SK-N-SH (cell line): ENCODE results near the gene C1QTNF9B. TPM values are rescaled to one million over a fixed set of nuclear protein-coding genes. Genes with fewer than 3 reads are reported as not detected.
A peak's percentile ranks its signal among the peaks of the same experiment; 100 is the strongest.

Experiments
- CTCF ChIA-PET: fragments of 300-600, 350-600 bp; formaldehyde crosslinking; extraction: SDS; loops from one replicate; lab custom pipeline; 2021; lab: Yijun Ruan, JAX
- POLR2A ChIA-PET: fragments of 350-600 bp; sonication (Branson Sonifier 250); formaldehyde crosslinking; extraction: SDS; loops from one replicate; lab custom pipeline; 2020; ENCODE audit warnings: antibody characterized with exemption, inconsistent platforms; lab: Yijun Ruan, JAX
- DNase-seq: peaks from one replicate; pipeline ENCODE4 v3.0.0; 2012
- H2AFZ ChIP-seq: fragments of 200-600 bp; sonication (generic); 2 replicates; pipeline ENCODE4 v1.8.1; 2016; ENCODE audit warnings: antibody characterized with exemption, mild to moderate bottlenecking, low read depth
- H3F3A ChIP-seq: fragments of 200-600 bp; sonication (generic); replicated peaks from 2 replicates; pipeline ENCODE3; 2016; ENCODE audit warnings: antibody characterized with exemption, mild to moderate bottlenecking; ENCODE audit not compliant: insufficient read depth
- H3K27ac ChIP-seq, 2 experiments: fragments of 200-500 bp in 1 of 2; fragments of 200-600 bp in 1 of 2; sonication (Bioruptor generic) in 1 of 2; sonication (generic), shearing (Covaris generic) in 1 of 2; 2 replicates each; pipeline versions ENCODE4 v1.5.1 to v1.6.1; 2014 to 2016; ENCODE audit warnings: low read depth in 2 of 2, inconsistent platforms in 1 of 2, low read length in 1 of 2, mild to moderate bottlenecking in 1 of 2, mixed read lengths in 1 of 2
- H3K27me3 ChIP-seq: fragments of 200-600 bp; sonication (generic), shearing (Covaris generic); 2 replicates; pipeline ENCODE4 v1.6.1; 2016; ENCODE audit warnings: mixed run types; ENCODE audit not compliant: insufficient read depth
- H3K36me3 ChIP-seq, 2 experiments: fragments of 200-500 bp in 1 of 2; fragments of 200-600 bp in 1 of 2; sonication (Bioruptor generic) in 1 of 2; sonication (generic) in 1 of 2; replicated peaks in 1 of 2; 2 replicates each; pipeline versions ENCODE3 to v1.5.1; 2014 to 2016; ENCODE audit warnings: low read length in 1 of 2, mild to moderate bottlenecking in 1 of 2; ENCODE audit not compliant: insufficient read depth in 2 of 2, control insufficient read depth in 1 of 2
- H3K4me1 ChIP-seq, 2 experiments: fragments of 200-500 bp in 1 of 2; fragments of 200-600 bp in 1 of 2; sonication (Bioruptor generic) in 1 of 2; sonication (generic), shearing (Covaris generic) in 1 of 2; 2 replicates each; pipeline versions ENCODE4 v1.5.1 to v1.6.1; 2014 to 2016; ENCODE audit warnings: low read depth in 1 of 2, low read length in 1 of 2, mixed run types in 1 of 2; ENCODE audit not compliant: insufficient read depth in 2 of 2, control insufficient read depth in 1 of 2
- H3K4me2 ChIP-seq: fragments of 200-600 bp; sonication (generic), shearing (Covaris generic); 2 replicates; pipeline ENCODE4 v1.6.1; 2017; ENCODE audit warnings: mixed run types
- H3K4me3 ChIP-seq, 2 experiments: fragments of 200-500 bp in 1 of 2; fragments of 200-600 bp in 1 of 2; sonication (Bioruptor generic) in 1 of 2; sonication (generic), shearing (Covaris generic) in 1 of 2; 2 replicates each; pipeline versions ENCODE4 v1.5.1 to v1.8.1; 2014 to 2016; ENCODE audit warnings: low read depth in 2 of 2, inconsistent platforms in 1 of 2, low read length in 1 of 2, mild to moderate bottlenecking in 1 of 2, mixed read lengths in 1 of 2, moderate library complexity in 1 of 2
- H3K79me2 ChIP-seq: fragments of 200-600 bp; sonication (generic); 2 replicates; pipeline ENCODE4 v1.8.1; 2017; ENCODE audit warnings: mild to moderate bottlenecking; ENCODE audit not compliant: insufficient read depth
- H3K9ac ChIP-seq: fragments of 200-600 bp; sonication (generic); 2 replicates; pipeline ENCODE4 v1.6.1; 2017; ENCODE audit warnings: mixed run types
- H3K9me2 ChIP-seq: fragments of 200-600 bp; sonication (generic); 2 replicates; pipeline ENCODE4 v1.6.1; 2017; ENCODE audit warnings: mixed run types
- H3K9me3 ChIP-seq: fragments of 200-600 bp; sonication (generic); 2 replicates; pipeline ENCODE4 v1.6.1; 2017; ENCODE audit warnings: mixed run types, mild to moderate bottlenecking, moderate library complexity
- H4K20me1 ChIP-seq: fragments of 200-600 bp; sonication (generic); 2 replicates; pipeline ENCODE4 v1.6.1; 2017; ENCODE audit warnings: mild to moderate bottlenecking, mixed run types; ENCODE audit not compliant: insufficient read depth
- CHD2 ChIP-seq: fragments of 150-350 bp; IDR thresholded peaks from 2 replicates; pipeline ENCODE4 v1.6.1; 2018; ENCODE audit warnings: low read length; ENCODE audit not compliant: partially characterized antibody
- ELF1 ChIP-seq: IDR thresholded peaks from 2 replicates; pipeline ENCODE4 v1.4.0; 2012
- EZH2phosphoT487 ChIP-seq: fragments of 200-600 bp; sonication (generic); IDR thresholded peaks from 2 replicates; pipeline ENCODE4 v1.6.1; 2017; ENCODE audit warnings: low read depth, mixed run types, mild to moderate bottlenecking, antibody characterized with exemption, moderate library complexity, borderline replicate concordance
- FOSL2 ChIP-seq: IDR thresholded peaks from 2 replicates; pipeline ENCODE4 v1.4.0; 2012; ENCODE audit warnings: low read depth, mild to moderate bottlenecking, moderate library complexity, borderline replicate concordance
- FOXJ3 ChIP-seq: sonication (generic); formaldehyde crosslinking; IDR thresholded peaks from 2 replicates; pipeline ENCODE4 v1.5.1; 2020; ENCODE audit warnings: mild to moderate bottlenecking, missing genetic modification reagents
- FOXM1 ChIP-seq: IDR thresholded peaks from 2 replicates; pipeline ENCODE4 v1.4.0; 2012; ENCODE audit warnings: low read depth, mild to moderate bottlenecking
- GABPA ChIP-seq: IDR thresholded peaks from 2 replicates; pipeline ENCODE4 v1.4.0; 2012; ENCODE audit warnings: low read depth, mild to moderate bottlenecking
- JUND ChIP-seq: IDR thresholded peaks from 2 replicates; pipeline ENCODE4 v1.4.0; 2012
- MAX ChIP-seq: IDR thresholded peaks from 2 replicates; pipeline ENCODE4 v1.4.0; 2012; ENCODE audit warnings: low read depth
- NRF1 ChIP-seq: IDR thresholded peaks from 2 replicates; pipeline ENCODE4 v1.6.1; 2012; ENCODE audit warnings: low read depth, mild to moderate bottlenecking, low read length
- RFX5 ChIP-seq: IDR thresholded peaks from 2 replicates; pipeline ENCODE4 v1.6.1; 2012; ENCODE audit warnings: mild to moderate bottlenecking, improper control_type of control experiment, low read length
- RXRA ChIP-seq: IDR thresholded peaks from 2 replicates; pipeline ENCODE4 v1.4.0; 2012; ENCODE audit warnings: low read depth, mild to moderate bottlenecking, borderline replicate concordance
- SMC3 ChIP-seq: IDR thresholded peaks from 2 replicates; pipeline ENCODE4 v1.6.1; 2012; ENCODE audit warnings: low read depth, low read length, improper control_type of control experiment
- TCF12 ChIP-seq: IDR thresholded peaks from 2 replicates; pipeline ENCODE4 v1.4.0; 2012
- TEAD4 ChIP-seq: IDR thresholded peaks from 2 replicates; pipeline ENCODE4 v1.4.0; 2012; ENCODE audit warnings: mild to moderate bottlenecking, borderline replicate concordance; ENCODE audit not compliant: insufficient read depth
- USF2 ChIP-seq: fragments of 150-350 bp; IDR thresholded peaks from 2 replicates; pipeline ENCODE4 v1.6.1; 2017; ENCODE audit warnings: antibody characterized with exemption, low read length, low read depth, borderline replicate concordance
- WGBS: methylation state at CpG from one replicate; pipeline ENCODE4 v1.1.6; 2017; ENCODE audit warnings: low lambda C conversion rate; 5-methylcytosine and 5-hydroxymethylcytosine counted together
- polyA plus RNA-seq, 3 experiments: library from polyadenylated mRNA; depleted of rRNA; stranded (reverse); fragments of >200 nt; gene quantifications; 2 replicates each; pipeline ENCODE4 v1.2.3, GENCODE V29; 2012
- TF ChIP-seq, protein P1 (sequence below): fragments of 200-600 bp; sonication (generic); IDR thresholded peaks from 2 replicates; pipeline ENCODE4 v1.6.1; 2017; ENCODE audit warnings: antibody characterized with exemption, mild to moderate bottlenecking, moderate library complexity

C1QTNF9B gene
- polyA plus RNA-seq, 1 of the 3 experiments (the other 2 are of a cell fraction), result not detected

DNA sequence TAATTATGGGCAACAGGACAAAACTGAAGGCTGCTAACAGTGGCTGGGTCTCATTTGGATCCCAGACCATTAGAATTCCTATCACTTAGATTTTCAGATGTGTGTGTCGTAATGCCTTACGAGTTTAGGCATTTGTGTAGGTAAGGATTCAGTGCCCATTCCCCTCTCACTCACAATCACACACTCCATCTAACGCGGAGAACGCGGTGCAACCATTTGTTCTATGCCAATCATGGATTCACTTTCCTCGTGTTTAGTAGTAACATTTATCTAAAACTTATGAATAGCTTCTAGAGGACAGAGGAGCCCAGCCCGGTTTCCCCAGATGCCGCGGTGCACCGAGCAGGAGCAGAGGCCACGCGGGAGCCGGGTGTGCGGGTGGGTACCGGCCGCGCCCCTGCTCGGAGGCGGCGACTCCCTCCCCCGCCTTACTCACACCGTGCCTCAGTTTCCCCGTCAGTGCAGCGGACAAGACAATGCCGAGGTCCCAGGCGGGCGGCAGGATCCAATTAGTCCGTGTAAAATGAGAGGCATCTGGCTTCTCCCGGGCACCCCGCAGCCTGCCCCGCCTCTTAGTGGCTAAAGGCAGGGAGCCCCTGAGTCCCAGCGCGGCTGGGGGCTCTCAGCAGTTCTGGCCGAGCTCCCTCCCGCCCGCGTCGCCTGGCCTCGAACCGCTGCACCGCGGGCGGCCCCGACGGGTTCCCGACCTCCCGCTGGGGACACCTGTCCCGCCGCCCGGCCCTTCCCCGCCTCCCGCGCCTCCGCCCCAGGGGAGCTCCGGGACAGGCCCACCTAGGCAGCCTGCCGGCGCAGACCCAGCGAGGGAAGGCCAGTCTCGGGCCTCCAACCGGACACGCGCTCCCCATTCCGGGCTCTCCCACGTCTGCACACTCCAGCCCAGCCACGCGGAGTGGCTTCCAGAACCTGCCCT, 5.9 kb upstream of the C1QTNF9B start:
- Histone ChIP-seq H3K79me2 (no peaks in the 10 kb centered on the region), H3K27me3 (no peaks in the 10 kb centered on the region), H3K4me1 (peaks cover 0 to 3% of the 10 kb centered on the region in 2 experiments; a peak in 1 of 4 replicates), H3K9ac (no peak overlapping the region), H3K36me3 (no peaks in the 10 kb centered on the region), H3K4me3 (peak overlapping the region in 1 of 2 experiments; percentile 24; a peak in 1 of 4 replicates), H3F3A (no peaks in the 10 kb centered on the region), H4K20me1 (no peaks in the 10 kb centered on the region), H3K9me3 (no peaks in the 10 kb centered on the region), H3K4me2 (no peak overlapping the region), H3K9me2 (no peaks in the 10 kb centered on the region), H2AFZ (no peak overlapping the region), H3K27ac (no peak overlapping the region)
- DNase-seq, result peak; percentile 45
- 48% methylated on average over 34 of the region's 67 CpGs for WGBS
- CTCF ChIA-PET, result interaction anchor here (1.5 to 2.5 kb wide), 4 partner anchors 14 to 437 kb away, joined by 3 to 9 read pairs (median 6); partner anchors contain the start of gene MIPEP
- no peak for TF ChIP-seq GABPA
- no peak for TF ChIP-seq ELF1
- no peak for TF ChIP-seq TEAD4
- no peak for TF ChIP-seq SMC3
- TF ChIP-seq FOXM1, result no peak
- TF ChIP-seq EZH2phosphoT487, result no peak
- no peak for TF ChIP-seq JUND
- TF ChIP-seq TCF12, result no peak
- no peak for TF ChIP-seq FOXJ3 (CRISPR knock-in tag)
- no peak for TF ChIP-seq MAX
- no peak for TF ChIP-seq RXRA
- no peak for TF ChIP-seq NRF1
- no peak for TF ChIP-seq FOSL2
- TF ChIP-seq RFX5, result no peak
- no peak for TF ChIP-seq CHD2
- TF ChIP-seq, protein P1, sequence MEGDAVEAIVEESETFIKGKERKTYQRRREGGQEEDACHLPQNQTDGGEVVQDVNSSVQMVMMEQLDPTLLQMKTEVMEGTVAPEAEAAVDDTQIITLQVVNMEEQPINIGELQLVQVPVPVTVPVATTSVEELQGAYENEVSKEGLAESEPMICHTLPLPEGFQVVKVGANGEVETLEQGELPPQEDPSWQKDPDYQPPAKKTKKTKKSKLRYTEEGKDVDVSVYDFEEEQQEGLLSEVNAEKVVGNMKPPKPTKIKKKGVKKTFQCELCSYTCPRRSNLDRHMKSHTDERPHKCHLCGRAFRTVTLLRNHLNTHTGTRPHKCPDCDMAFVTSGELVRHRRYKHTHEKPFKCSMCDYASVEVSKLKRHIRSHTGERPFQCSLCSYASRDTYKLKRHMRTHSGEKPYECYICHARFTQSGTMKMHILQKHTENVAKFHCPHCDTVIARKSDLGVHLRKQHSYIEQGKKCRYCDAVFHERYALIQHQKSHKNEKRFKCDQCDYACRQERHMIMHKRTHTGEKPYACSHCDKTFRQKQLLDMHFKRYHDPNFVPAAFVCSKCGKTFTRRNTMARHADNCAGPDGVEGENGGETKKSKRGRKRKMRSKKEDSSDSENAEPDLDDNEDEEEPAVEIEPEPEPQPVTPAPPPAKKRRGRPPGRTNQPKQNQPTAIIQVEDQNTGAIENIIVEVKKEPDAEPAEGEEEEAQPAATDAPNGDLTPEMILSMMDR, result no peak
- TF ChIP-seq USF2, result no peak
- POLR2A ChIA-PET, result no interaction called here
